Mesenchymal stem cell (in vitro differentiated cells and primary cell): ENCODE data around the gene SDCCAG8.

Source experiments
- DNase-seq: peaks from one replicate; pipeline ENCODE4 v3.0.0-alpha.2; 2013
- H2AFZ ChIP-seq: one replicate; pipeline ENCODE4 v1.6.1; 2013; ENCODE audit warnings: low read depth, mild to moderate bottlenecking, control low read depth, inconsistent platforms, low read length, moderate library complexity
- H2AK5ac ChIP-seq: 2 replicates; pipeline ENCODE4 v1.6.1; 2013; ENCODE audit warnings: low read length, moderate library complexity, mild to moderate bottlenecking, inconsistent platforms; ENCODE audit not compliant: severe bottlenecking
- H2BK120ac ChIP-seq: one replicate; pipeline ENCODE4 v1.6.1; 2013; ENCODE audit warnings: low read depth, mild to moderate bottlenecking, inconsistent platforms, low read length, moderate library complexity
- H2BK12ac ChIP-seq, 2 experiments: one replicate each; pipeline ENCODE4 v1.6.1; 2013; ENCODE audit warnings: inconsistent platforms in 2 of 2, low read length in 2 of 2, mild to moderate bottlenecking in 2 of 2, moderate library complexity in 2 of 2, control low read depth in 1 of 2
- H2BK15ac ChIP-seq: one replicate; pipeline ENCODE4 v1.6.1; 2013; ENCODE audit warnings: mild to moderate bottlenecking, low read depth, inconsistent platforms; ENCODE audit not compliant: poor library complexity, severe bottlenecking
- H2BK5ac ChIP-seq: 2 replicates; pipeline ENCODE4 v1.6.1; 2013; ENCODE audit warnings: low read depth, mild to moderate bottlenecking, low read length, control low read depth, inconsistent platforms; ENCODE audit not compliant: poor library complexity, severe bottlenecking
- H3K14ac ChIP-seq, 2 experiments: one replicate each; pipeline ENCODE4 v1.6.1; 2013; ENCODE audit warnings: inconsistent platforms in 2 of 2, low read length in 2 of 2, control low read depth in 1 of 2, mild to moderate bottlenecking in 1 of 2, moderate library complexity in 1 of 2
- H3K18ac ChIP-seq, 2 experiments: one replicate each; pipeline ENCODE4 v1.6.1; 2013; ENCODE audit warnings: inconsistent platforms in 2 of 2, low read length in 2 of 2, control low read depth in 1 of 2, low read depth in 1 of 2, mild to moderate bottlenecking in 1 of 2
- H3K23ac ChIP-seq, 2 experiments: one replicate each; pipeline ENCODE4 v1.6.1; 2013; ENCODE audit warnings: inconsistent platforms in 2 of 2, low read length in 2 of 2, mild to moderate bottlenecking in 2 of 2, moderate library complexity in 2 of 2, control low read depth in 1 of 2
- H3K27ac ChIP-seq: 2 replicates; pipeline ENCODE4 v1.5.1; 2013; ENCODE audit warnings: mild to moderate bottlenecking, moderate library complexity, low read length, control low read depth, inconsistent platforms; ENCODE audit not compliant: poor library complexity, severe bottlenecking
- H3K27me3 ChIP-seq, 2 experiments: 2 replicates each; pipeline versions ENCODE4 v1.6.1 to v1.7.0; 2013; ENCODE audit warnings: low read length in 2 of 2, mild to moderate bottlenecking in 2 of 2, moderate library complexity in 2 of 2, control low read depth in 1 of 2, inconsistent platforms in 1 of 2; ENCODE audit not compliant: control insufficient read depth in 1 of 2, insufficient read depth in 1 of 2
- H3K36me3 ChIP-seq, 2 experiments: 2 replicates each; pipeline versions ENCODE4 v1.6.1 to v1.7.0; 2013; ENCODE audit warnings: low read length in 2 of 2, control low read depth in 1 of 2, inconsistent platforms in 1 of 2, low read depth in 1 of 2, mild to moderate bottlenecking in 1 of 2; ENCODE audit not compliant: insufficient read depth in 2 of 2, control insufficient read depth in 1 of 2
- H3K4ac ChIP-seq, 2 experiments: one replicate each; pipeline ENCODE4 v1.6.1; 2013; ENCODE audit warnings: inconsistent platforms in 2 of 2, low read length in 2 of 2, mild to moderate bottlenecking in 2 of 2, moderate library complexity in 2 of 2, control low read depth in 1 of 2, low read depth in 1 of 2
- H3K4me1 ChIP-seq: 2 replicates; pipeline ENCODE4 v1.6.1; 2013; ENCODE audit warnings: low read depth, low read length, control low read depth; ENCODE audit not compliant: control insufficient read depth, insufficient read depth
- H3K4me2 ChIP-seq: 2 replicates; pipeline ENCODE4 v1.6.1; 2013; ENCODE audit warnings: low read length, mild to moderate bottlenecking, inconsistent platforms; ENCODE audit not compliant: poor library complexity, severe bottlenecking
- H3K4me3 ChIP-seq, 2 experiments: 2 replicates each; pipeline versions ENCODE4 v1.5.1 to v1.7.0; 2013; ENCODE audit warnings: low read length in 2 of 2, mild to moderate bottlenecking in 2 of 2, control low read depth in 1 of 2, low read depth in 1 of 2; ENCODE audit not compliant: insufficient read depth in 1 of 2
- H3K79me1 ChIP-seq: replicated peaks from 2 replicates; pipeline ENCODE4 v1.6.1; 2013; ENCODE audit warnings: mild to moderate bottlenecking, control low read depth, low read length, inconsistent platforms; ENCODE audit not compliant: poor library complexity, severe bottlenecking
- H3K9ac ChIP-seq: 2 replicates; pipeline ENCODE4 v1.7.0; 2013; ENCODE audit warnings: mild to moderate bottlenecking, low read length, moderate library complexity
- H3K9me3 ChIP-seq: 2 replicates; pipeline ENCODE4 v1.7.0; 2013; ENCODE audit warnings: mild to moderate bottlenecking, low read length; ENCODE audit not compliant: control insufficient read depth
- H4K8ac ChIP-seq: one replicate; pipeline ENCODE4 v1.6.1; 2013; ENCODE audit warnings: inconsistent platforms, mild to moderate bottlenecking, low read length, moderate library complexity
- H4K91ac ChIP-seq: one replicate; pipeline ENCODE4 v1.6.1; 2013; ENCODE audit warnings: mild to moderate bottlenecking, low read length, inconsistent platforms
- WGBS: methylation state at CpG from one replicate; pipeline ENCODE4 v1.1.7; 2013; ENCODE audit warnings: mixed read lengths; 5-methylcytosine and 5-hydroxymethylcytosine counted together

Gene SDCCAG8

GRCh38 chr1:243461700-243462099, 205.9 kb downstream of the SDCCAG8 start:
- WGBS = 100% methylated on average over 2 of the region's 4 CpGs
- no peak overlapping the region for H2BK120ac ChIP-seq
- H3K9me3 ChIP-seq = no peaks in the 10 kb centered on the region

GRCh38 chr1:243462929-243463697, 207.3 kb downstream of the SDCCAG8 start:
- H3K9me3 ChIP-seq = no peaks in the 10 kb centered on the region
- no peak overlapping the region for H3K9ac ChIP-seq
- DNase-seq = no peak
- H2BK5ac ChIP-seq = no peak overlapping the region
- no peak overlapping the region for H4K8ac ChIP-seq
- H2AK5ac ChIP-seq = no peak overlapping the region
- no peaks in the 10 kb centered on the region for H3K27me3 ChIP-seq
- H3K4me2 ChIP-seq = no peak overlapping the region
- no peak overlapping the region for H2BK15ac ChIP-seq
- H3K27ac ChIP-seq = no peak overlapping the region
- no peak overlapping the region for H2AFZ ChIP-seq
- no peak overlapping the region for H3K4me3 ChIP-seq
- H2BK120ac ChIP-seq = no peak overlapping the region
- H3K4ac ChIP-seq = no peak overlapping the region
- H3K23ac ChIP-seq = no peak overlapping the region
- no peaks in the 10 kb centered on the region for H3K4me1 ChIP-seq
- no peak overlapping the region for H3K14ac ChIP-seq
- no peak overlapping the region for H4K91ac ChIP-seq
- no peak overlapping the region for H3K18ac ChIP-seq
- no CpG with 5 or more reads among the region's 1 CpG for WGBS
- H2BK12ac ChIP-seq = no peak overlapping the region
- H3K36me3 ChIP-seq = peaks cover 3 to 97% of the 10 kb centered on the region in 2 experiments
- H3K79me1 ChIP-seq = no peaks in the 10 kb centered on the region

More at GRCh38 chr1:243461700-243462099, 205.9 kb downstream of the SDCCAG8 start:
- Histone ChIP-seq H3K27ac (no peak overlapping the region), H2BK5ac (no peak overlapping the region), H4K8ac (no peak overlapping the region), H3K14ac (no peak overlapping the region), H3K4me1 (no peaks in the 10 kb centered on the region), H3K4ac (no peak overlapping the region), H3K4me2 (no peak overlapping the region), H4K91ac (no peak overlapping the region), H3K27me3 (no peaks in the 10 kb centered on the region), H3K36me3 (peaks cover 3 to 96% of the 10 kb centered on the region in 2 experiments), H2BK12ac (no peak overlapping the region), H3K4me3 (no peak overlapping the region), H3K18ac (no peak overlapping the region), H3K23ac (no peak overlapping the region), H3K79me1 (no peaks in the 10 kb centered on the region), H2AK5ac (no peak overlapping the region), H2BK15ac (no peak overlapping the region), H2AFZ (no peak overlapping the region), H3K9ac (no peak overlapping the region)
- DNase-seq = no peak

GRCh38 chr1:243465081-243465480, 209.2 kb downstream of the SDCCAG8 start:
- H2BK15ac ChIP-seq = no peak overlapping the region

GRCh38 chr1:243465738-243466137, 209.9 kb downstream of the SDCCAG8 start:
- Histone ChIP-seq H2BK120ac (no peak overlapping the region), H3K27me3 (no peaks in the 10 kb centered on the region), H4K91ac (no peak overlapping the region), H3K9ac (no peak overlapping the region), H2AK5ac (no peak overlapping the region), H3K14ac (no peak overlapping the region), H4K8ac (no peak overlapping the region), H3K36me3 (peaks cover 3 to 89% of the 10 kb centered on the region in 2 experiments), H3K79me1 (no peaks in the 10 kb centered on the region), H3K4me3 (no peak overlapping the region), H3K4me2 (no peak overlapping the region), H3K18ac (no peak overlapping the region), H2BK5ac (no peak overlapping the region), H3K4ac (no peak overlapping the region), H3K9me3 (no peaks in the 10 kb centered on the region), H3K27ac (no peak overlapping the region), H3K23ac (no peak overlapping the region), H2AFZ (no peak overlapping the region), H2BK15ac (no peak overlapping the region), H3K4me1 (no peaks in the 10 kb centered on the region), H2BK12ac (no peak overlapping the region)
- no peak for DNase-seq
- WGBS = 93% methylated on average over 5 of the region's 5 CpGs

More at GRCh38 chr1:243465081-243465480, 209.2 kb downstream of the SDCCAG8 start:
- Histone ChIP-seq H3K14ac (no peak overlapping the region), H2BK120ac (no peak overlapping the region), H3K79me1 (no peaks in the 10 kb centered on the region), H3K4me2 (no peak overlapping the region), H4K8ac (no peak overlapping the region), H4K91ac (no peak overlapping the region), H3K27ac (no peak overlapping the region), H3K27me3 (no peaks in the 10 kb centered on the region), H3K4ac (no peak overlapping the region), H3K4me1 (no peaks in the 10 kb centered on the region), H3K4me3 (no peak overlapping the region), H3K9ac (no peak overlapping the region), H2AFZ (no peak overlapping the region), H3K36me3 (peaks cover 3 to 89% of the 10 kb centered on the region in 2 experiments), H2BK12ac (no peak overlapping the region), H3K23ac (no peak overlapping the region), H2AK5ac (no peak overlapping the region), H2BK5ac (no peak overlapping the region), H3K18ac (no peak overlapping the region), H3K9me3 (no peaks in the 10 kb centered on the region)
- WGBS = 95% methylated on average over 3 of the region's 5 CpGs
- no peak for DNase-seq
